SU-DHL-6 (cell line): ENCODE data around the gene ZNF219.

Experiments used
- H2AFZ ChIP-seq: fragments of 200-600 bp; sonication (generic); 2 replicates; pipeline ENCODE4 v1.6.1; 2014; ENCODE audit warnings: low read depth, mild to moderate bottlenecking, moderate library complexity, mixed read lengths, antibody characterized with exemption, low read length; ENCODE audit not compliant: severe bottlenecking
- H3F3A ChIP-seq: fragments of 200-600 bp; shearing (Covaris generic); 2 replicates; pipeline ENCODE4 v1.6.0; 2016; ENCODE audit warnings: antibody characterized with exemption, mild to moderate bottlenecking; ENCODE audit not compliant: insufficient read depth
- H3K27ac ChIP-seq: fragments of 200-600 bp; sonication (generic); 2 replicates; pipeline ENCODE4 v1.5.1; 2016; ENCODE audit warnings: low read depth, mild to moderate bottlenecking, low read length, moderate library complexity, mixed read lengths
- H3K27me3 ChIP-seq: fragments of 200-600 bp; sonication (generic), shearing (Covaris generic); 2 replicates; pipeline ENCODE4 v1.6.0; 2014; ENCODE audit warnings: mild to moderate bottlenecking, low read length
- H3K36me3 ChIP-seq: fragments of 200-600 bp; sonication (generic); 2 replicates; pipeline ENCODE4 v1.6.1; 2014; ENCODE audit warnings: mild to moderate bottlenecking, low read length, mixed read lengths
- H3K4me2 ChIP-seq: fragments of 300-600, 200-600 bp; shearing (Covaris generic), sonication (generic); 2 replicates; pipeline ENCODE4 v1.6.0; 2014; ENCODE audit warnings: low read length, low read depth, mild to moderate bottlenecking; ENCODE audit not compliant: poor library complexity, severe bottlenecking
- H3K4me3 ChIP-seq: fragments of 200-600 bp; sonication (generic); 2 replicates; pipeline ENCODE4 v1.5.1; 2014; ENCODE audit warnings: antibody characterized with exemption, low read length, mild to moderate bottlenecking, mixed read lengths; ENCODE audit not compliant: insufficient read depth, poor library complexity, severe bottlenecking
- H3K79me2 ChIP-seq: fragments of 200-600 bp; sonication (generic); 2 replicates; pipeline ENCODE4 v1.6.1; 2014; ENCODE audit warnings: mild to moderate bottlenecking, low read length, moderate library complexity; ENCODE audit not compliant: insufficient read depth
- H3K9ac ChIP-seq: fragments of 200-600 bp; sonication (generic); 2 replicates; pipeline ENCODE4 v1.7.0; 2014; ENCODE audit warnings: mild to moderate bottlenecking, low read length
- H3K9me2 ChIP-seq: fragments of 200-600 bp; sonication (generic); replicated peaks from 2 replicates; pipeline ENCODE4 v1.6.1; 2014; ENCODE audit warnings: low read length; ENCODE audit not compliant: insufficient read depth
- H3K9me3 ChIP-seq: fragments of 200-600 bp; sonication (generic); 2 replicates; pipeline ENCODE4 v1.6.1; 2014; ENCODE audit warnings: low read length, mixed read lengths; ENCODE audit not compliant: insufficient read depth
- H4K20me1 ChIP-seq: fragments of 200-600 bp; sonication (generic); 2 replicates; pipeline ENCODE4 v1.6.1; 2014; ENCODE audit warnings: low read depth, mild to moderate bottlenecking, antibody characterized with exemption, low read length, moderate library complexity, mixed read lengths
- CTCF ChIP-seq: fragments of 200-600 bp; sonication (generic); IDR thresholded peaks from one replicate; pipeline ENCODE4 v1.5.1; 2017; ENCODE audit warnings: antibody characterized with exemption, mild to moderate bottlenecking, low read length, moderate library complexity; ENCODE audit not compliant: insufficient read depth, poor library complexity, severe bottlenecking
- EZH2phosphoT487 ChIP-seq: fragments of 200-600 bp; sonication (generic), shearing (Covaris generic); conservative IDR thresholded peaks from 2 replicates; pipeline ENCODE4 v1.6.1; 2018; ENCODE audit warnings: mild to moderate bottlenecking, antibody characterized with exemption, low read length, moderate library complexity, mixed read lengths

Gene ZNF219

GRCh38 chr14:21100931-21101330, 2.5 kb upstream of the ZNF219 start, which contains the start of gene TMEM253:
Gene TMEM253 (plus strand): TSS chr14:21101066. CDS start chr14:21101344, 278 bp downstream.
- Histone ChIP-seq H3K9me3 (no peaks in the 10 kb centered on the region), H3K27me3 (no peaks in the 10 kb centered on the region), H3K36me3 (no peaks in the 10 kb centered on the region), H3K9ac (no peak within 1 kb of the TSS), H3K4me3 (no peak within 1 kb of the TSS), H3K27ac (no peak within 1 kb of the TSS), H3F3A (peaks cover 4% of the 10 kb centered on the region; the same call in 1 of the 2 replicates), H2AFZ (no peak within 1 kb of the TSS), H4K20me1 (no peaks in the 10 kb centered on the region), H3K4me2 (no peak within 1 kb of the TSS), H3K79me2 (no peaks in the 10 kb centered on the region), H3K9me2 (no peaks in the 10 kb centered on the region)
- no peak for TF ChIP-seq EZH2phosphoT487
- TF ChIP-seq CTCF = no peak

GRCh38 chr14:21099596-21099985, 1.1 kb upstream of the ZNF219 start:
- Histone ChIP-seq H3K27ac (no peak overlapping the region), H3K9me3 (no peaks in the 10 kb centered on the region), H3K9ac (no peak overlapping the region)

GRCh38 chr14:21098892-21099595, 589 bp upstream of the ZNF219 start:
- Histone ChIP-seq H4K20me1 (no peaks in the 10 kb centered on the region), H3K36me3 (no peaks in the 10 kb centered on the region), H3K4me2 (peak overlapping the region; percentile 59), H2AFZ (peak overlapping the region; percentile 31), H3K27me3 (no peaks in the 10 kb centered on the region), H3K9me2 (no peaks in the 10 kb centered on the region), H3K27ac (no peak overlapping the region), H3F3A (peaks cover 4% of the 10 kb centered on the region; the same call in 1 of the 2 replicates), H3K9me3 (no peaks in the 10 kb centered on the region), H3K9ac (peak overlapping the region; percentile 49), H3K4me3 (peak overlapping the region; percentile 52), H3K79me2 (no peaks in the 10 kb centered on the region)
- no peak for TF ChIP-seq CTCF
- no peak for TF ChIP-seq EZH2phosphoT487

More at GRCh38 chr14:21099596-21099985, 1.1 kb upstream of the ZNF219 start:
- no peak for TF ChIP-seq EZH2phosphoT487
- no peak for TF ChIP-seq CTCF
- Histone ChIP-seq H3K79me2 (no peaks in the 10 kb centered on the region), H3F3A (peaks cover 4% of the 10 kb centered on the region; the same call in 1 of the 2 replicates), H3K27me3 (no peaks in the 10 kb centered on the region), H3K4me2 (no peak overlapping the region), H3K36me3 (no peaks in the 10 kb centered on the region), H3K4me3 (no peak overlapping the region), H2AFZ (no peak overlapping the region), H3K9me2 (no peaks in the 10 kb centered on the region), H4K20me1 (no peaks in the 10 kb centered on the region)
